Transverse colon (tissue), 4 donors: ENCODE results near the gene PALLD. TPM values are rescaled to one million over a fixed set of nuclear protein-coding genes. Genes with fewer than 3 reads are reported as not detected.
A peak's percentile ranks its signal among the peaks of the same experiment; 100 is the strongest.

Experiments
- DNase-seq: peaks from one replicate; pipeline ENCODE4 v3.0.0-alpha.2; 2019
- H3K27ac ChIP-seq, 4 donors: fragments of 200-600 bp; sonication (generic); 2 replicates each; pipeline ENCODE4 v1.5.1; 2016 to 2018; ENCODE audit warnings: inconsistent platforms in 4 of 4
- H3K27me3 ChIP-seq: fragments of 200-600 bp; sonication (generic); 2 replicates; pipeline ENCODE4 v1.5.1; 2017; ENCODE audit warnings: inconsistent platforms
- H3K36me3 ChIP-seq, 4 donors: fragments of 200-600 bp; sonication (generic); 2 replicates each; pipeline ENCODE4 v1.5.1; 2017 to 2019; ENCODE audit warnings: inconsistent platforms in 4 of 4
- H3K4me1 ChIP-seq, 4 donors: fragments of 200-600 bp; sonication (generic); 2 replicates each; pipeline ENCODE4 v1.5.1; 2017 to 2020; ENCODE audit warnings: inconsistent platforms in 4 of 4
- H3K4me3 ChIP-seq, 4 donors: fragments of 200-600 bp; sonication (generic); 1 replicate in 1 of 4; 2 replicates in 3 of 4; pipeline versions ENCODE4 v1.5.1 to v1.6.1; 2017 to 2019; ENCODE audit warnings: inconsistent platforms in 4 of 4
- H3K9me3 ChIP-seq, 2 donors: fragments of 200-600 bp; sonication (generic); 2 replicates each; pipeline ENCODE4 v1.5.1; 2017 to 2019; ENCODE audit warnings: inconsistent platforms in 2 of 2
- CTCF ChIP-seq, 5 experiments: fragments of 200-600 bp in 3 of 5; fragments of 450-650 bp in 2 of 5; sonication (generic) in 3 of 5; IDR thresholded peaks; 1 replicate in 2 of 5; 2 replicates in 3 of 5; pipeline ENCODE4 v1.5.1; 2016 to 2017; ENCODE audit warnings: antibody characterized with exemption in 5 of 5, inconsistent platforms in 3 of 5, mild to moderate bottlenecking in 2 of 5, moderate library complexity in 1 of 5
- EP300 ChIP-seq: sonication (generic); formaldehyde crosslinking; IDR thresholded peaks from one replicate; pipeline ENCODE4 v1.6.1; 2017; ENCODE audit warnings: antibody characterized with exemption, low read depth
- POLR2A ChIP-seq: fragments of 450-650 bp; IDR thresholded peaks from one replicate; pipeline ENCODE4 v1.6.1; 2016; ENCODE audit warnings: antibody characterized with exemption, mild to moderate bottlenecking, moderate library complexity
- POLR2AphosphoS5 ChIP-seq, 3 donors: sonication (generic); formaldehyde crosslinking; IDR thresholded peaks; one replicate each; pipeline ENCODE4 v1.6.1; 2016; ENCODE audit warnings: antibody characterized with exemption in 3 of 3
- WGBS, 2 donors: methylation state at CpG; one replicate each; pipeline ENCODE4 v1.1.5; 2018; ENCODE audit warnings: low coverage in 1 of 2; 5-methylcytosine and 5-hydroxymethylcytosine counted together
- in situ Hi-C, 4 donors: fragments of 200-750 bp; cut with MboI; loops; one replicate each; pipeline versions ENCODE4 v1.15.0 to v1.15.1; 2017; ENCODE audit warnings: low sequenced_read_pairs in 3 of 4, low pct_ligation_motif_present in 1 of 4, low pct_unique_long_range_greater_than_20kb in 1 of 4
- intact Hi-C: fragments of 100-400 bp; cut with DNase I; formaldehyde crosslinking; loops from one replicate; pipeline ENCODE4 v1.15.1; 2023; ENCODE audit warnings: low total_unique reads
- total RNA-seq, 4 donors: library from RNA; depleted of rRNA; stranded (reverse); fragments of >200 nt; gene quantifications; one replicate each; pipeline ENCODE4 v1.1.0, GENCODE V29; 2016

PALLD gene
- total RNA-seq, 4 donors from 2014 or later = 230 to 309 (median 278) TPM

DNA sequence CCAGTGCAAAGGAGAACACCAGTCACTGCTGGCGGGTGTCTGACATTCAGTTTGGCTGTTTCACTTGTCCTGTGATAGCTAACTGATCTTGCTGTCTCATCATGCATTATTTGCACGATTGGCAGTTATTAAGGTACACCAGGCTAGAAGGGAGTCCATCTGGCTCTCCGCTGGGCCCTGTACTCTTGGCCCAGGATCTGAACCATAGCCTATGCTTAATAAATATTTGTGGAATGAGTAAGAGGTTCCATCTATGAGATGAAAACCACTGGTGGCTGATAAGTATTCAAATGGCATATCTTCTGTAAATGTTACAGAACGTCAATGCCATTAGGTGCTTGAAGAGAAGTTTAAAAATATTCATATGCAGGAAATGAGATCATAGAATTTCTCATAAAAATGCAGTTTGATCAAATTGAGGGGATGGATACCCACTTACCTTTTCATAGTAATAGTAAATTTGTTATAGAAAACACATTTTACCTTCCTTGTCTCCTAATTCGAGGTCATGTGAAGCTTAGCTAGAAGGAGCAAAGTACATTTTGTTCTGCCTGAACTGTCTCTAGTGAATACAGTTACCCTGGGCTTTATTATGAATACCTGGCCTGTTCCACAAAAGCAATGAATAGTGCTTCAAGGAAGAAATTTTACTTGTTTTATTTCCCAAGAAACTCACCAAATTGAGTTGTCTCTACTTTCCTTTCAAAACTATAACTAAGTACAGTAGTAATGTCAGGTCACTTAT, 299.7 kb downstream of the PALLD start:
- no peaks in the 10 kb centered on the region for H3K9me3 ChIP-seq
- 54 to 61% methylated on average over 5 of the region's 5 CpGs for WGBS, 2 donors
- H3K4me3 ChIP-seq = no peak overlapping the region
- H3K27me3 ChIP-seq = no peaks in the 10 kb centered on the region
- intact Hi-C loops (no loop called here), in situ Hi-C loops (no loop called here)
- no peaks in the 10 kb centered on the region for H3K36me3 ChIP-seq
- H3K4me1 ChIP-seq = peaks cover 0 to 15% (median 6%) of the 10 kb centered on the region in 4 donors
- peak overlapping the region; percentile 7 to 28 (median 14) for H3K27ac ChIP-seq
- no peak for DNase-seq
- TF ChIP-seq CTCF (IDR thresholded peaks at IDR 0.05) = no peak
- TF ChIP-seq POLR2A = no peak
- no peak for TF ChIP-seq POLR2AphosphoS5 (IDR thresholded peaks at IDR 0.05)
- TF ChIP-seq EP300 = no peak

DNA sequence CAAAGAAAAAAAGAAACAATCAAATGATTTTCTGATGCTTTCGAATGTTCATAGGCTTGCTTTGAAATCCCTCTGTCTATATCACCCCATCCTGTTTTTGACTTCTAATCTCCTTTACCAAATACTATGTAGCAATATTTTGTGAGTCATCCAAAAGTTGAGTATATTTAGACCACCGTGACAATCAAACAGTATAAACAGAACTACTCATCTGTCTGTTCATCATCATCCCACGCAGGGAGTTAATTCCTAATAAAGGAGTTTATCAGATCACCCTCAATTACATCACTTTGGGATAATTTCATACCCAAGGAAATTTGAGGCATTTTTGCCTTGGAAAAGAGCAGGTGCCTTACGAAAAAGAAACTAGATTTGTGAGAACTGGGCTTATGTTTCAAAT, 300.3 kb downstream of the PALLD start:
- Histone ChIP-seq H3K4me3 (no peak overlapping the region), H3K36me3 (no peaks in the 10 kb centered on the region), H3K27me3 (no peaks in the 10 kb centered on the region), H3K9me3 (no peaks in the 10 kb centered on the region), H3K4me1 (peaks cover 0 to 15% (median 6%) of the 10 kb centered on the region in 4 donors), H3K27ac (peak overlapping the region; percentile 7 to 28 (median 14))
- DNase-seq = no peak
- TF ChIP-seq EP300 (no peak), CTCF (IDR thresholded peaks at IDR 0.05) (no peak), POLR2A (no peak), POLR2AphosphoS5 (IDR thresholded peaks at IDR 0.05) (no peak)
- in situ Hi-C loops = no loop called here
- intact Hi-C loops = no loop called here
- 44 to 45% methylated on average over 4 of the region's 4 CpGs for WGBS, 2 donors

DNA sequence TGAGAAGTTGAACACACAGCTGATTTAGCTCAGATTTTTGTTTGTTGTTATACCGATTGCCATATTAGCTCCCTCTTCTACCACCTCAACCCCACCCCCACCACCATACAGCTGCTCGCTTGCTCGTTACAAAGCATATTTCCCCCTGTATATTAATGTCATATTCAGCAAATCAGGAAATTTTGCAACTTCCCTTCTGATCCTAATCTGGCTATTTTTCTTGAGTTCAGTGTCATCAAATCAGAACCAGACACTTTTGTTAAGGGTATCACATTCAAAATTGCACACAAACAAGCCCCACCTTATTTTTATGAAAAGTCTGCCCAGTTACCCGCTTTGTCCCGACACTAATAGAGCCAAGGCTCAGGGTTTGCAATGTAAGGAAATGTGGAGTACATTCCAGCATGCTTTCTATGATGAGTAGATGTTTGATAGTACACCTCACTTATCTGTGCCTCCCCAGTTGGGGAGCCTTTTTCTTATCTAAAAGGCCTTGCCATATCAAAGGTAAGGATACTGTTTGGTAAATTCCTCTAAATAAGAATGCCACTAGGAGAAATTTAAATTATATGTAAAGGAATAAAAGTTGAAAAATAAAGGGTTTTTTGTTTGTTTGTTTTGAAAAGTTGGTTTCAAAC, 301.0 kb downstream of the PALLD start:
- TF ChIP-seq EP300 = no peak
- TF ChIP-seq CTCF (IDR thresholded peaks at IDR 0.05) = no peak
- no peak for TF ChIP-seq POLR2AphosphoS5 (IDR thresholded peaks at IDR 0.05)
- TF ChIP-seq POLR2A = no peak
- H3K4me1 ChIP-seq = peaks cover 0 to 15% (median 6%) of the 10 kb centered on the region in 4 donors
- no peak for DNase-seq
- no peaks in the 10 kb centered on the region for H3K27me3 ChIP-seq
- 78 to 80% methylated on average over 3 to 5 of the region's 5 CpGs for WGBS, 2 donors
- H3K27ac ChIP-seq = peak overlapping the region in 2 of 4 donors; percentile 8 to 16
- no peak overlapping the region for H3K4me3 ChIP-seq
- in situ Hi-C loops = no loop called here
- intact Hi-C loops = no loop called here
- H3K9me3 ChIP-seq = no peaks in the 10 kb centered on the region
- H3K36me3 ChIP-seq = no peaks in the 10 kb centered on the region

- Histone ChIP-seq H3K4me1 (peaks cover 0 to 19% (median 10%) of the 10 kb centered on the region in 4 donors), H3K9me3 (no peaks in the 10 kb centered on the region), H3K27me3 (no peaks in the 10 kb centered on the region), H3K36me3 (no peaks in the 10 kb centered on the region), H3K4me3 (no peak overlapping the region), H3K27ac (no peak overlapping the region)
- TF ChIP-seq EP300 (no peak), CTCF (IDR thresholded peaks at IDR 0.05) (no peak), POLR2A (no peak), POLR2AphosphoS5 (IDR thresholded peaks at IDR 0.05) (no peak)
- no peak for DNase-seq
- intact Hi-C loops = no loop called here
- in situ Hi-C loops = no loop called here
- WGBS, 2 donors = 75 to 78% methylated on average over 2 of the region's 2 CpGs
Observed at GRCh38 chr4:168800926-168801325, 304.1 kb downstream of the PALLD start.
